ENCODE data around the gene CEMIP.

Gene CEMIP

GRCh38 chr15:80876348-80876674, 97.1 kb downstream of the CEMIP start:
- H3K4me3 ChIP-seq (ENCODE audit: low read length, poor library complexity, severe bottlenecking), result no peak overlapping the region
- H3K4me2 ChIP-seq (ENCODE audit: low read depth, low read length, poor library complexity, severe bottlenecking), result no peak overlapping the region
- H3F3A ChIP-seq (ENCODE audit: low read depth), result no peaks in the 10 kb centered on the region
- H3K79me2 ChIP-seq (ENCODE audit: insufficient read depth, low read length), result no peaks in the 10 kb centered on the region
- no peak overlapping the region for H2AFZ ChIP-seq (ENCODE audit: low read length)
- TF ChIP-seq EZH2phosphoT487 (IDR thresholded peaks at IDR 0.05; ENCODE audit: borderline replicate concordance), result no peak
- no peak for TF ChIP-seq CTCF (conservative IDR thresholded peaks at IDR 0.05; ENCODE audit: low read length)
- no peaks in the 10 kb centered on the region for H4K20me1 ChIP-seq (ENCODE audit: insufficient read depth, low read length, poor library complexity, severe bottlenecking)
- H3K9ac ChIP-seq (ENCODE audit: low read depth, low read length, poor library complexity, severe bottlenecking), result no peak overlapping the region
- no peaks in the 10 kb centered on the region for H3K9me2 ChIP-seq (replicated peaks; ENCODE audit: low read depth, low read length)
- no peaks in the 10 kb centered on the region for H3K36me3 ChIP-seq (ENCODE audit: insufficient read depth, low read length)
- no peaks in the 10 kb centered on the region for H3K9me3 ChIP-seq (ENCODE audit: insufficient read depth, low read depth, low read length)
- no peaks in the 10 kb centered on the region for H3K27me3 ChIP-seq (ENCODE audit: insufficient read depth, low read length, poor library complexity, severe bottlenecking)
- H3K4me1 ChIP-seq (ENCODE audit: insufficient read depth, low read length, poor library complexity, severe bottlenecking), result no peaks in the 10 kb centered on the region

GRCh38 chr15:80878242-80878866, 99.2 kb downstream of the CEMIP start:
- Histone ChIP-seq H4K20me1 (ENCODE audit: insufficient read depth, low read length, poor library complexity, severe bottlenecking) (no peaks in the 10 kb centered on the region), H3K9me2 (replicated peaks; ENCODE audit: low read depth, low read length) (no peaks in the 10 kb centered on the region), H3K9me3 (ENCODE audit: insufficient read depth, low read depth, low read length) (no peaks in the 10 kb centered on the region), H3K4me2 (ENCODE audit: low read depth, low read length, poor library complexity, severe bottlenecking) (no peak overlapping the region), H3K79me2 (ENCODE audit: insufficient read depth, low read length) (no peaks in the 10 kb centered on the region), H2AFZ (ENCODE audit: low read length) (no peak overlapping the region), H3F3A (ENCODE audit: low read depth) (no peaks in the 10 kb centered on the region), H3K36me3 (ENCODE audit: insufficient read depth, low read length) (no peaks in the 10 kb centered on the region), H3K4me1 (ENCODE audit: insufficient read depth, low read length, poor library complexity, severe bottlenecking) (no peaks in the 10 kb centered on the region), H3K9ac (ENCODE audit: low read depth, low read length, poor library complexity, severe bottlenecking) (no peak overlapping the region), H3K4me3 (ENCODE audit: low read length, poor library complexity, severe bottlenecking) (no peak overlapping the region), H3K27me3 (ENCODE audit: insufficient read depth, low read length, poor library complexity, severe bottlenecking) (no peaks in the 10 kb centered on the region)
- TF ChIP-seq EZH2phosphoT487 (IDR thresholded peaks at IDR 0.05; ENCODE audit: borderline replicate concordance) (no peak), CTCF (conservative IDR thresholded peaks at IDR 0.05; ENCODE audit: low read length) (no peak)

- no peaks in the 10 kb centered on the region for H3K9me2 ChIP-seq (replicated peaks; ENCODE audit: low read depth, low read length)
Observed at GRCh38 chr15:80878867-80879250, 99.7 kb downstream of the CEMIP start.

More at GRCh38 chr15:80878867-80879250, 99.7 kb downstream of the CEMIP start:
- no peaks in the 10 kb centered on the region for H3K4me1 ChIP-seq (ENCODE audit: insufficient read depth, low read length, poor library complexity, severe bottlenecking)
- H2AFZ ChIP-seq (ENCODE audit: low read length), result no peak overlapping the region
- H3K4me3 ChIP-seq (ENCODE audit: low read length, poor library complexity, severe bottlenecking), result no peak overlapping the region
- no peak for TF ChIP-seq CTCF (conservative IDR thresholded peaks at IDR 0.05; ENCODE audit: low read length)
- TF ChIP-seq EZH2phosphoT487 (IDR thresholded peaks at IDR 0.05; ENCODE audit: borderline replicate concordance), result no peak
- no peaks in the 10 kb centered on the region for H3K27me3 ChIP-seq (ENCODE audit: insufficient read depth, low read length, poor library complexity, severe bottlenecking)
- no peaks in the 10 kb centered on the region for H3K9me3 ChIP-seq (ENCODE audit: insufficient read depth, low read depth, low read length)
- no peak overlapping the region for H3K4me2 ChIP-seq (ENCODE audit: low read depth, low read length, poor library complexity, severe bottlenecking)
- H4K20me1 ChIP-seq (ENCODE audit: insufficient read depth, low read length, poor library complexity, severe bottlenecking), result no peaks in the 10 kb centered on the region
- no peaks in the 10 kb centered on the region for H3K79me2 ChIP-seq (ENCODE audit: insufficient read depth, low read length)
- H3F3A ChIP-seq (ENCODE audit: low read depth), result no peaks in the 10 kb centered on the region
- no peak overlapping the region for H3K9ac ChIP-seq (ENCODE audit: low read depth, low read length, poor library complexity, severe bottlenecking)
- no peaks in the 10 kb centered on the region for H3K36me3 ChIP-seq (ENCODE audit: insufficient read depth, low read length)

Data from Loucy (cell line).